Esophagus squamous epithelium (tissue), 4 donors: Measurements from ENCODE around the gene PGBD1.

ENCODE experiments used
- CTCF ChIP-seq, 6 experiments: fragments of 450-650 bp in 4 of 6; fragments of 200-600 bp in 2 of 6; sonication (generic) in 2 of 6; IDR thresholded peaks; one replicate each; pipeline ENCODE4 v1.5.1; 2016 to 2019; ENCODE audit warnings: antibody characterized with exemption in 6 of 6, mild to moderate bottlenecking in 4 of 6, moderate library complexity in 4 of 6
- POLR2A ChIP-seq, 4 donors: fragments of 450-650 bp; IDR thresholded peaks; one replicate each; pipeline ENCODE4 v1.6.1; 2017; ENCODE audit warnings: antibody characterized with exemption in 4 of 4, mild to moderate bottlenecking in 4 of 4, moderate library complexity in 3 of 4

- TF ChIP-seq CTCF (IDR thresholded peaks at IDR 0.05), result no peak
- no peak for TF ChIP-seq POLR2A (IDR thresholded peaks at IDR 0.05)
Measured at GRCh38 chr6:28336284-28337120, 55.1 kb downstream of the PGBD1 start.
